Erythroblast (primary cell): ENCODE data around the gene NAA20.

ENCODE experiments used
- DNase-seq, 2 experiments: peaks; one replicate each; lab custom pipeline; 2025; lab: John Stamatoyannopoulos, UW
- GATA1 ChIP-seq: IDR thresholded peaks from 2 replicates; pipeline ENCODE4 v1.6.1; 2011; ENCODE audit warnings: low read depth, mild to moderate bottlenecking, control low read depth, low read length, moderate library complexity
- POLR2A ChIP-seq: IDR thresholded peaks from 2 replicates; pipeline ENCODE4 v1.6.1; 2011; ENCODE audit warnings: mild to moderate bottlenecking, low read length

The NAA20 gene

GRCh38 chr20:20017844-20018185 lies 653 bp downstream of the NAA20 start:
- no peak for TF ChIP-seq GATA1
- TF ChIP-seq POLR2A = no peak
- DNase-seq = peak; percentile 62 to 68

- TF ChIP-seq GATA1 (no peak), POLR2A (no peak)
- DNase-seq = no peak
Measured at GRCh38 chr20:20018366-20018765, 1.2 kb downstream of the NAA20 start.

GRCh38 chr20:20019123-20019522 lies 2.0 kb downstream of the NAA20 start:
- DNase-seq = peak; percentile 21 to 43
- TF ChIP-seq GATA1 = no peak
- TF ChIP-seq POLR2A = no peak

- TF ChIP-seq POLR2A (no peak), GATA1 (no peak)
- no peak for DNase-seq
Measured at GRCh38 chr20:20020908-20021307, 3.7 kb downstream of the NAA20 start.

- DNase-seq = no peak
- TF ChIP-seq POLR2A = no peak
- no peak for TF ChIP-seq GATA1
Measured at GRCh38 chr20:20021835-20022234, 4.7 kb downstream of the NAA20 start.

- DNase-seq = no peak
- TF ChIP-seq GATA1 (no peak), POLR2A (no peak)
Measured at GRCh38 chr20:20022498-20022897, 5.3 kb downstream of the NAA20 start.

- peak in 1 of 2 experiments; percentile 16 for DNase-seq
- TF ChIP-seq GATA1 (no peak), POLR2A (no peak)
Measured at GRCh38 chr20:20023395-20023794, 6.2 kb downstream of the NAA20 start.

GRCh38 chr20:20024942-20025341 lies 7.8 kb downstream of the NAA20 start:
- TF ChIP-seq POLR2A (no peak), GATA1 (no peak)

GRCh38 chr20:20027284-20027683 lies 10.1 kb downstream of the NAA20 start:
- TF ChIP-seq GATA1 (no peak), POLR2A (no peak)

More at GRCh38 chr20:20024942-20025341, 7.8 kb downstream of the NAA20 start:
- DNase-seq = no peak

GRCh38 chr20:20031790-20032189 lies 14.6 kb downstream of the NAA20 start:
- TF ChIP-seq GATA1 (no peak), POLR2A (no peak)
- DNase-seq = no peak

More at GRCh38 chr20:20027284-20027683, 10.1 kb downstream of the NAA20 start:
- no peak for DNase-seq

GRCh38 chr20:20034486-20034885 lies 17.3 kb downstream of the NAA20 start:
- TF ChIP-seq POLR2A (no peak), GATA1 (no peak)
- DNase-seq = no peak

- DNase-seq = no peak
- TF ChIP-seq POLR2A (no peak), GATA1 (no peak)
Measured at GRCh38 chr20:20036756-20037155, 19.6 kb downstream of the NAA20 start.

- no peak for TF ChIP-seq POLR2A
- no peak for TF ChIP-seq GATA1
- DNase-seq = no peak
Measured at GRCh38 chr20:20037960-20038359, 20.8 kb downstream of the NAA20 start.

GRCh38 chr20:20038586-20038985 lies 21.4 kb downstream of the NAA20 start:
- TF ChIP-seq GATA1 (no peak), POLR2A (no peak)
- DNase-seq = no peak

GRCh38 chr20:20039752-20040387 lies 22.7 kb downstream of the NAA20 start:
- no peak for DNase-seq

More at GRCh38 chr20:20039752-20040387, 22.7 kb downstream of the NAA20 start:
- TF ChIP-seq POLR2A (no peak), GATA1 (no peak)
